Neural progenitor cell (in vitro differentiated cells): ENCODE results near the gene CCT3.

Experiments used
- EZH2phosphoT487 ChIP-seq: fragments of 200-600 bp; sonication (generic); IDR thresholded peaks from 2 replicates; pipeline ENCODE4 v1.6.1; 2017; ENCODE audit warnings: antibody characterized with exemption
- TF ChIP-seq, protein P1 (sequence below): fragments of 200-600 bp; sonication (generic); IDR thresholded peaks from 2 replicates; pipeline ENCODE4 v1.5.1; 2017; ENCODE audit warnings: antibody characterized with exemption, mild to moderate bottlenecking

DNA sequence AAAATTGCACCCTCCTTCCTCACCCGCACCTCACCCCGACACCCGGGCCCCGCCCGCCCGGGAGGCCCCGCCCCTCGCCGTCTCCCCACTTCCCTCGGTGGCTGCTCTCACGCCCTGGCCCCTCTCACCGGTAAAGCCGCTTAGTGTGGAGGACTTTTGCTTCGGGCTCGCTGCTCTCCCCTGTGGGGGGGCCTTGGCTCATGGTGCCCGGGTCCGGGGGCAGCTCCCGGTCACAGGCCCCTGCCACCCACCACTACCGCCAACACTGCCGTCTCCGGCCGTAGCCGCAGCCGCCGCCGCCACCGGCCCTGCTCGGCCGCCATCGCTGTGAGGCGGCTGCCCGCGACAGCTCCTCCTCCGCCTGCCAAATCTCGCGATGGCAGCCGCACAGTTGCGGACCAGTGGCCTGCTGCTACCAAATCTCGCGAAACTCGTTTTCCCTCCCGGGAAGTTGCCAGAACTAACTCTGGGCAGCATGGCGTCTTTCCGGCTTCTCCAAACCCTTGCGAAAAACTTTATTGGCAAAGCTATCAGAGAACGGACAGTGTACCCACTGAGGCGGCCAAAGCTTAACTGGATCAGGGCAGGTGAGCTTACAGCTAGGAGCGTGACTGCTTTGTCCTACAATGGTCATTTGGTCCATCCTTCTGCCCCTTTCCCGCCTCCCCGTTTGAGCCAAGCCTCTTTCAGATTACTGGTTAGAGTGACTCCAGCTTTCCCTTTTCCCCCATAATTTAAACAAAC lies 55.4 kb downstream of the CCT3 start, which contains the start of gene SMG5:
- TF ChIP-seq, protein P1, sequence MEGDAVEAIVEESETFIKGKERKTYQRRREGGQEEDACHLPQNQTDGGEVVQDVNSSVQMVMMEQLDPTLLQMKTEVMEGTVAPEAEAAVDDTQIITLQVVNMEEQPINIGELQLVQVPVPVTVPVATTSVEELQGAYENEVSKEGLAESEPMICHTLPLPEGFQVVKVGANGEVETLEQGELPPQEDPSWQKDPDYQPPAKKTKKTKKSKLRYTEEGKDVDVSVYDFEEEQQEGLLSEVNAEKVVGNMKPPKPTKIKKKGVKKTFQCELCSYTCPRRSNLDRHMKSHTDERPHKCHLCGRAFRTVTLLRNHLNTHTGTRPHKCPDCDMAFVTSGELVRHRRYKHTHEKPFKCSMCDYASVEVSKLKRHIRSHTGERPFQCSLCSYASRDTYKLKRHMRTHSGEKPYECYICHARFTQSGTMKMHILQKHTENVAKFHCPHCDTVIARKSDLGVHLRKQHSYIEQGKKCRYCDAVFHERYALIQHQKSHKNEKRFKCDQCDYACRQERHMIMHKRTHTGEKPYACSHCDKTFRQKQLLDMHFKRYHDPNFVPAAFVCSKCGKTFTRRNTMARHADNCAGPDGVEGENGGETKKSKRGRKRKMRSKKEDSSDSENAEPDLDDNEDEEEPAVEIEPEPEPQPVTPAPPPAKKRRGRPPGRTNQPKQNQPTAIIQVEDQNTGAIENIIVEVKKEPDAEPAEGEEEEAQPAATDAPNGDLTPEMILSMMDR: no peak
- TF ChIP-seq EZH2phosphoT487: no peak
